Stimulated activated CD4-positive, alpha-beta T cell treated with anti-CD3 and anti-CD28 coated beads, Interleukin-15, amount 100 ng/mL, for 24 hours (primary cell): ENCODE results near the gene SH3GL1.

ENCODE experiments used
- DNase-seq: peaks from one replicate; pipeline ENCODE4 v3.0.0-alpha.2; 2020

The SH3GL1 gene

GRCh38 chr19:4396949-4397783 lies 3.2 kb downstream of the SH3GL1 start:
- no peak for DNase-seq

DNA sequence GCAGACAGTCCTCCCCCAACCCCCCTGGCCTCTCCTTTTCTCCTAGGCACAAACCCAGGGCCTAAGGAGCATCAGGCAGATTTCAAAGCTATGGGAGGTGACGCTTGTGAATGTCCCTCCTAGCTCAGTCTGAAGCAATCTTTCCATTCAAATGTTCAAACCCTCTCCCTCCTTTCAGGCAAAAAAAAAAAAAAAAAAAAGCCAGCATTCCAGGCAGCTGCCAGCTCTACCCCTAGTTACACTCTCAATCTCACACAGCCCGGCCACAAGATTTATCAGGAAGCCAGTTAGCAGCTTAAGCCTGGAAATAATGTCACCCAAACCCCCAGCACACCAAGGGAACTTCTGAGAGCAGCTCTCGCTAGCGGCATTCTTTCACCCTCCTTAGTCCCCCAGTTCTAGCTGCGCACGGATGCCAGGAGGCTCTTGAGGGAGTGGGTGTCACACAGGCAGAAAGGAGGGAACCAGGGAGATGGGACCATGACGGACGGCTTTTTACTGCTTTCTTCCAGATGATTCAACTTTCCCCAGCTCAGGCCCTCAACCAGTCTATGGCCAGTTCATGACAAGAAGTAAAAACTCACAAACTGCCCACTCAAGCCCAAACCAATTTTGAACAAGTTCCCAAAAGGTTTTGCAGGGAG lies 6.3 kb downstream of the SH3GL1 start:
- no peak for DNase-seq

DNA sequence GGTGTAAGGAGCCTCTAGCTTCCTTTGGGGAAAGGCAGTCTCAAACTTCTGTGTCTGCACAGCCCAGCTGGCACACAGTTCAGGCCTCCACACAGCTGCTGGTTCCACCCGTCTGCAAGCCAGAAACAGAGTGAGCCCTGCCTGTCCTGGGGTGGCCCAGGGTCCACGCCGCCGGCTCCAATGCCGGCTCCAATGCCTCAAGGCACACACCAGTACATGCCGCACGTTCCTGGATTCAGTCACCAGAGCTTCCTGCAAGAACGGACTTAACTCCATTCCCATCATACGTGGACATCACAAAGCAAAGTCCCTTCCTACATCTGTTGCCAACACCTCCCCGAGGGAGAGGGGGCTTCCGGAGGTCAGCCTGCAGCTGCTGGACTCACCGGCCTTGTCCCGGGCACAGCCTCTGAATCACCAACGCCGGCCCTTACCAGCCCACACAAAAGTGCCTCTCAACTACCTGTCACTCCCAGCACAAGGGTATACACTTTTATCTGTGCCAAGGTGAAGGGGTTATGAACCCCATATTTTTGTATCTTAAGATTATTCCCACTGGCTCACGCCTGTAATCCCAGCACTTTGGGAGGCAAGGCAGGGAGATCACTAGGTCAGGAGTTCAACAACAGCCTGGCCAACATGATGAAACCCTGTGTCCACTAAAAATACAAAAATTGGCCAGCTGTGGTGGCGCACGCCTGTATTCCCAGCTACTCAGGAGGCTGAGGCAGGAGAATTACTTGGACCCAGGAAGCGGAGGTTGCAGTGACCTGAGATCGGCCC lies 8.5 kb downstream of the SH3GL1 start:
- no peak for DNase-seq

GRCh38 chr19:4391306-4391693 lies 9.0 kb downstream of the SH3GL1 start:
- no peak for DNase-seq

DNA sequence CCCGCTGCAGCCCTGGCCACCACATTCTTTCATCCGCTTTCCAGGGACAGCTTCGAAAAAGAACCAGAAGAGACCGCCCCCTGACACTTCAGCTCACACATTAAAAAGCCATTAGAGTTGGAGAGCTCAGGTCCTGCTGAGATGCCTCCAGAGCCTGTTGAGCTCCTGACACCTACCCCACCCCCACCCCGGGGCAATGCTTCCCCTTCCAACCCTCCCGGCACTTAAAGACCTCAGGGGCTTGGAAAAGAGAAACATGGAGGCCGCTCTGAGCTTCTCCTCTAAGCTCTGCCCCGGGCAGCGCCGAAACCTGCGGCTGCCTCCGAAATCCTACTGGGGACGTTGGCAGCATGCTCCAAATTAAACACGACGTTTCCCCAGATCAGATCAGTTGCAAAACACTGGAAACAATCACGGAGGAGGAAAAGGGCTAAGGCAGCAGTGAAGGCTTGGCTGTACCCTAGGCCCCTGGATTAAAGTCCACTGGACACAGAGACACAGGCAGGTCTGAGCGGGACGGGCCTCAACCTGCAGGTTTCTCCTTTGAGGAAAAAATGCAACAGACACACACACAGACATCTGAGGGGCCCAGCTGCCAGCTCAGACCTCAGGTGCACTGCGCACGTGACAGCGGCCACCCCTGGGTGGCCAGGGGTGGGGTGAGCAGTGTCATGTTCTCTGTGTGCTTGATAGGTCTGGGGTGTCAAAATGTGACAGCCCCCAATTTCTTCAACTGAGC lies 9.6 kb downstream of the SH3GL1 start:
- DNase-seq, result no peak

- no peak for DNase-seq
Observed at GRCh38 chr19:4390017-4390566, 10.3 kb downstream of the SH3GL1 start.

- no peak for DNase-seq
Observed at GRCh38 chr19:4389511-4390016, 10.8 kb downstream of the SH3GL1 start.

GRCh38 chr19:4389064-4389375 lies 11.3 kb downstream of the SH3GL1 start:
- DNase-seq, result no peak

DNA sequence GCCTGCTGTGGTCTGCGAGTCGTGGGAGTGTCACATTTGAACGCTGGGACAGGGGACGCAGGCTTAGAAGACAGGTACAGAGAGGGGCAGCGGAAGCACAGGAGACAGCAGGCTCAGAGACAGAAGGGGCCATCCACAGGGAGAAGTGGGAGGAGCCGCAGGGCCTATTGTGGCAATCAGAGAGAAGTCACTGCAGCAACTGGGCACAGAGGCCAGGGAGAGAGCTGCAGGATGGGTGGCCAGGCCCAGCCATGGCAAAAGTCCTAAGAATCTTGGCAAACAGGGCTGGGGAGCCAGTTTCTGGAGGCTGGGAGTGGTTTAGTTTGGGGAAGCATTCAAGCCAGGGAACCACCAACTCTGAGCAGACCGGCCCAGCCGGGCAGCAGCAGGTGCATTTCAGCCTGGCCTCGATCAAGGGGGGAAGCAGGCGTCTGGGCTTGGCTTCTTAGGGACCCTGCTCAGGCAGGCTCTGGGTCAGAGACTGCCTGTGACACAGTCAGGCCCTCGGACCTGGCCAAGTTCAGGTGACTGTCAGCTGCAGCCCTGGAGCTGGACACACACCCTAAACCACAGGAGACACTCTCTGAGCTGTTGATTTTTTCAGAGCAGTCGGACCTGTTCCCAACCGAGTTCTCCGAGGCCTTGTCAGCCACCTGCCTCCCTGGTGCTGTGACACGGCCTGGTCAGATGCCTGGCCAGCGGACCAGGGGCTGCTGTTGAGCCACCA lies 11.8 kb downstream of the SH3GL1 start:
- DNase-seq, result no peak

- no peak for DNase-seq
Observed at GRCh38 chr19:4386041-4386782, 14.1 kb downstream of the SH3GL1 start.

DNA sequence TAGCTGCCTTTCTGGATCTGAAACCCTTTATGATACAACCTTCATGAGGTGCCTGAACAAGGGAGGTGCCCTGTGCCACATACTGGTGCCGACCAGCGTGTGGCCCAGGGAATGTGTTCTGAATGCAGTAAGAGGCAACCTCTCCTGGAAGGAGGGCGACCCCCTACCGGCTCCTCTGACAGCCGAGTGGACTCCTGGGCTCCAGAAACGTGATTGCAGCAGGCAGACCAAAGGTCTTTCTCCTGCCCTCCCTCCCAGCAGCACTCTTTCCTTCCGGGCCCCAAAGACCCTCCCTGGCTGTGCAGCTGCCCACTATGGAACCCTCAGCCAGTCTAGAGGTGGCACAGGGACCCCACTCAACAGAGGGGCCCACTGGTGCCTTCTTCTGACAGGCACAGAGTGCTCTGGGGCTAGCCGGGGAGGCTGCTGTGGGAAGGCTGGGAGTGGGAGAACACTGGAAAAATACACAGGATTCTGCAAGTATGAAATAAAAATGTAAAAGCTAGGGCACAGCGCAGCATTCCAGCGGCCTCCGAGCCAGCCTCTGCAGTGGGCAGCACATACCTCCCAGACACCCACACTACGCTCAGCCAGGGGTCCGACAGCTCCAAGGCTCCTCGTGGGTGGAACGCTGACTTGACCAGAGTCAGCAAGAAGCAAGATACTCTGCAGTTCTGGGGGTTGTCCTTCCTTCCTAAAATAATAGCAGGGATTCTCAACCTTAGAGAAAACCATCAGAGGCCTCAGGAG lies 14.9 kb downstream of the SH3GL1 start:
- no peak for DNase-seq

- DNase-seq, result peak; percentile 63
Observed at GRCh38 chr19:4380254-4380727, 20.1 kb downstream of the SH3GL1 start.

GRCh38 chr19:4379383-4380253 lies 20.7 kb downstream of the SH3GL1 start:
- peak; percentile 58 for DNase-seq

DNA sequence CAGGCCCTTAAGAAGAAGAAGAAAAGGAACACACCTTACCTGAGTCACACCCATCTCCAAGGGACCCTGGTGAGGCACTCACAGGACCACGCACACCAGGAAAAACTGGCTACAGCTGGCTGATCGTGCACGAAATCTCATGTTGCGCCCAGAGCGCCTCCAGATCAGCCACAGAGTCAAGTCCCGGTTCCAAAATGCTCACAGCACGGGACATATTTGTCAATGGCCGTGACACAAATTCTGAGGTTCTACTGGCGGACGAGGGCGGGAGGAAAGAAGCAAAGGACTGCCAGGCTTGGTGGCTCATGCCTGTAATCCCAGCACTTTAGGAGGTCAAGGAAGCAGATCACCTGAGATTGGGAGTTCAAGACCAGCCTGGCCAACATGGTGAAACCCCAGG lies 21.5 kb downstream of the SH3GL1 start:
- no peak for DNase-seq

GRCh38 chr19:4376991-4377781 lies 23.2 kb downstream of the SH3GL1 start:
- DNase-seq, result no peak

- no peak for DNase-seq
Observed at GRCh38 chr19:4376671-4376990, 23.7 kb downstream of the SH3GL1 start.

GRCh38 chr19:4376028-4376670 lies 24.2 kb downstream of the SH3GL1 start:
- no peak for DNase-seq
